NT2/D1 (cell line): ENCODE measurements around the gene ZNF66.
"Not testable (repeated sequence)": the region's sequence is repeated elsewhere in the genome, so short reads cannot be mapped to it uniquely, and the experiment has no call there.

ENCODE experiments used
- SUZ12 ChIP-seq: IDR thresholded peaks from 2 replicates; pipeline ENCODE4 v1.6.1; 2011; ENCODE audit not compliant: insufficient read length, insufficient read depth; ENCODE audit errors: extremely low read depth
- ZNF274 ChIP-seq: IDR thresholded peaks from 2 replicates; pipeline ENCODE4 v1.6.1; 2011; ENCODE audit warnings: mild to moderate bottlenecking, low read depth, low read length

DNA sequence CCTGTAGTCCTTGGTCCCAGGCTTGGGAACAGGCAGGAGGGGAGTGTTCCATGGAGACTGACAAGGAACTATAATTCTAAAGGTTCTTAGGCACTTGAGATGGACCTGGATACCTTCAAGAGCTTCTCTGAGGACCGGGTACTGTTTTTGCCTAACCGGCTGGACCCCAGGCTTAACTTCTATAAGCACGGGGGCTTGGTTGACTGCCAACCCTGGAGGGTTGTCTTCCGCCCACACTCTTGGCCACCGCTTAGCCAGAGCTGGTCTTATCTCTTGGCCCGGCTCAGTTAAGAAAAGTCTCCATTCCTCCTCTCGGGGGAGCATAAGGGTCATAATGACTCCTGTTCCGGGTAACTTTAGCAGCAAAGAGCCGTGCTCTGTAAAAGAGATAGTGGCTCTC lies 23.8 kb upstream of the ZNF66 start:
- TF ChIP-seq ZNF274, SUZ12: not testable (repeated sequence)
